GM12872 (cell line): ENCODE measurements around the gene EDNRB.

Source experiments
- CTCF ChIP-seq: IDR thresholded peaks from 3 replicates; pipeline ENCODE4 v1.5.1; 2011; ENCODE audit warnings: low read depth, mild to moderate bottlenecking, low read length, moderate library complexity; ENCODE audit not compliant: insufficient read depth

Gene EDNRB

GRCh38 chr13:77925616-77926015 lies 7.0 kb upstream of the EDNRB start:
- no peak for TF ChIP-seq CTCF

GRCh38 chr13:77919921-77920294 lies 1.3 kb upstream of the EDNRB start:
- TF ChIP-seq CTCF, result no peak

GRCh38 chr13:77919246-77919920 lies 752 bp upstream of the EDNRB start:
- TF ChIP-seq CTCF, result no peak

- no peak for TF ChIP-seq CTCF
Measured at GRCh38 chr13:77916488-77916887, 2.1 kb downstream of the EDNRB start.

GRCh38 chr13:77915686-77916085 lies 2.9 kb downstream of the EDNRB start:
- no peak for TF ChIP-seq CTCF

GRCh38 chr13:77913003-77913402 lies 5.6 kb downstream of the EDNRB start:
- no peak for TF ChIP-seq CTCF

GRCh38 chr13:77911751-77912150 lies 6.9 kb downstream of the EDNRB start:
- no peak for TF ChIP-seq CTCF
